NCI-H524 treated with DMSO at 0.1 percent for 48 hours (cell line): Measurements from ENCODE around the gene RNF17.
"Not testable (repeated sequence)": the region's sequence is repeated elsewhere in the genome, so short reads cannot be mapped to it uniquely, and the experiment has no call there.

ENCODE experiments used
- DNase-seq: peaks from one replicate; lab custom pipeline; 2025; lab: John Stamatoyannopoulos, UW

RNF17 gene, protein sequence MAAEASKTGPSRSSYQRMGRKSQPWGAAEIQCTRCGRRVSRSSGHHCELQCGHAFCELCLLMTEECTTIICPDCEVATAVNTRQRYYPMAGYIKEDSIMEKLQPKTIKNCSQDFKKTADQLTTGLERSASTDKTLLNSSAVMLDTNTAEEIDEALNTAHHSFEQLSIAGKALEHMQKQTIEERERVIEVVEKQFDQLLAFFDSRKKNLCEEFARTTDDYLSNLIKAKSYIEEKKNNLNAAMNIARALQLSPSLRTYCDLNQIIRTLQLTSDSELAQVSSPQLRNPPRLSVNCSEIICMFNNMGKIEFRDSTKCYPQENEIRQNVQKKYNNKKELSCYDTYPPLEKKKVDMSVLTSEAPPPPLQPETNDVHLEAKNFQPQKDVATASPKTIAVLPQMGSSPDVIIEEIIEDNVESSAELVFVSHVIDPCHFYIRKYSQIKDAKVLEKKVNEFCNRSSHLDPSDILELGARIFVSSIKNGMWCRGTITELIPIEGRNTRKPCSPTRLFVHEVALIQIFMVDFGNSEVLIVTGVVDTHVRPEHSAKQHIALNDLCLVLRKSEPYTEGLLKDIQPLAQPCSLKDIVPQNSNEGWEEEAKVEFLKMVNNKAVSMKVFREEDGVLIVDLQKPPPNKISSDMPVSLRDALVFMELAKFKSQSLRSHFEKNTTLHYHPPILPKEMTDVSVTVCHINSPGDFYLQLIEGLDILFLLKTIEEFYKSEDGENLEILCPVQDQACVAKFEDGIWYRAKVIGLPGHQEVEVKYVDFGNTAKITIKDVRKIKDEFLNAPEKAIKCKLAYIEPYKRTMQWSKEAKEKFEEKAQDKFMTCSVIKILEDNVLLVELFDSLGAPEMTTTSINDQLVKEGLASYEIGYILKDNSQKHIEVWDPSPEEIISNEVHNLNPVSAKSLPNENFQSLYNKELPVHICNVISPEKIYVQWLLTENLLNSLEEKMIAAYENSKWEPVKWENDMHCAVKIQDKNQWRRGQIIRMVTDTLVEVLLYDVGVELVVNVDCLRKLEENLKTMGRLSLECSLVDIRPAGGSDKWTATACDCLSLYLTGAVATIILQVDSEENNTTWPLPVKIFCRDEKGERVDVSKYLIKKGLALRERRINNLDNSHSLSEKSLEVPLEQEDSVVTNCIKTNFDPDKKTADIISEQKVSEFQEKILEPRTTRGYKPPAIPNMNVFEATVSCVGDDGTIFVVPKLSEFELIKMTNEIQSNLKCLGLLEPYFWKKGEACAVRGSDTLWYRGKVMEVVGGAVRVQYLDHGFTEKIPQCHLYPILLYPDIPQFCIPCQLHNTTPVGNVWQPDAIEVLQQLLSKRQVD (N-terminal part only)

GRCh38 chr13:24763596-24764275 lies at the start of gene RNF17:
TSS of gene RNF17 (plus strand) at chr13:24764169. CDS start at chr13:24764204, 35 bp downstream.
- DNase-seq: no peak

DNA sequence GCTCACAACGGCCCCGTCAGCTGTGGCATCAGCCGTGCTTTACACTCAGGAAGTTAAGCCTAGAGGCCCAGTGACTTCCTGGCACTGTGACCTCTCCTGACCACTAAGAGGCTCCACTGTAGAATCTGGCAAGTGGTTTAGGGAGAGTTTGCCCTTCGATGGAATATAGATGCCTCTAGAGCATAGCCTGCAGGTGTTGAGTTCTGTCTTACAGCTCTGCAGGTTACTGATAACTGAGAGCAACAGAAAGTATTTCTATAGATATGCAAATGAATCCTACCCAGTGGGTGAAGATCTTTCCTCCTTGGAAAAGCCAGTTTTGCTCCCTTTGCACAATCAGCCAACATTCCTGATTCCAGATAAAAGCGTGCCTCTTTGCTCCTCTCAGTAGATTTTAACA lies 48.0 kb upstream of the RNF17 start:
- DNase-seq: no peak

DNA sequence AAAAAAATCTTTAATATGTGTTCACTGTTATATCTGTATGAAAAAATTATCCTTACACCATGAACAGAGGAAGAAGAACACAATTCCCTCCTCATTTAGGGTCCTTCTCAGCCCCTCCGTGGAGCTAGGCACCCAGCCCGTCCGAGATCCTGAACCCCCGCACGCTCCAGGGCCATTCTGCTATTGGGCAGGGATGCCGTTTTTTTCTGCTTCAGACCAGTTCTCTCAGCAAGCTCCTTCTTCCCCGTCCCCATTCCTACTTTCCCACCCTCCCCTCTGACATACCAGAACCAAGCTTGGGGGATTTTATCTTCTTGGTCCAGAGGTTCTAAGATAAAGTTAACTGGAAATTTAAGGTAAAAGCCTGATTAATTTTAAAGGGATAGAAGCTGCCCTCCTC lies 47.5 kb upstream of the RNF17 start:
- no peak for DNase-seq

GRCh38 chr13:24717217-24717616 lies 46.8 kb upstream of the RNF17 start:
- no peak for DNase-seq

DNA sequence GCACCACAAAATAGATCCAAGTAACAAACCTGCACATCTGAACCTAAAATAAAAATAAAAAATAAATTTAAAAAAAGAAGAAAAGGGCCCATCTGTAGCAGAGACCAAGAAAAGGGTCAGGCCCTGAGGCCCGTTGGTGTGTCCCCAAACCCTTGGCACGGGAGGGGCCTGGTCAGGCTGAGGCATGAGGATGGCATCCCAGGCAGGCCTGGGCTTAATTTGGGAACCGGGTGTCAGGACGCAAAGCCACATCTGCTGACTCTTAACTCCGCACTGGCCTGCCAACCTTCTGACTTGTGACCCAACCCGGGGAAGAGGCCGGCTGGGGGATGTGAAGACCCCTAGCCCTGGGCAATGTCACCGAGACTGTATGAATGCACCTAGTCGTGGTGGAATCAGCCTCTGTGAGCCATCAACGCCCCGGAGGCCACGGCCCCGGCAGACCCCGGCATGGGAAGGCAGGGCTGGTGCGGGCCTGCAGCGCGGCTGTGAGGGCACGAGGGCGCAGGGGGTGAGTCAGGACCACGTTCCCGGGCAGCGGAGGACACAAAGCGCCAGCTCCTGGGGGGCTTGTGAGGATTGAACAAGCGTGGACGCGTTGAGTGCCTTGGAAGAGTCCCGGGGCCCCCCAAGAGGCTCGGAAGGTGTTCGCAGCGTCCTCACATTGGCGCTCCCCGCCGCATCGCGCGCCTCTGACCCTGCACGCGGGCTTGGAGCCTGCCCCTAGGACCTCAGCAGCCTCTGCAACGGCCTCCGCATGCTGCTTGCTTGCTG lies 45.6 kb upstream of the RNF17 start:
- DNase-seq: no peak

DNA sequence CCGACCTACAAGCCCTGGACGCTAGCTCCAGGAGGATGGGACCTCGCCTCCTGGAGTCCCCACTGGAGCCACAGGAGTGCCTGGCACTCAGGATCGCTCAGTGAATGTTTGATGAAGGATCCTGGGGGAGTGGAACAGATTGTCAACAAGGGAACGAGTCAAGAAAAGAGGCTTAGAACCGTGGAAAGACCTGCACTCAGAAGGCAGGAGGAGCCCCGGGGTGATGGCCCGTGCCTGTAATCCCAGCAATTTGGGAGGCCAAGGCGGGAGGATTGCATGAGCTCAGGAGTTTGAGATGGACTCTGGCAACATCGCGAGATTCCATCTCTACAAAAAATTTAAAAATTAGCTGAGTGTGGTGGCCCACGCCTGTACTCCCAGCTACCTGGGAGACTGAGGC lies 44.8 kb upstream of the RNF17 start:
- DNase-seq: no peak

DNA sequence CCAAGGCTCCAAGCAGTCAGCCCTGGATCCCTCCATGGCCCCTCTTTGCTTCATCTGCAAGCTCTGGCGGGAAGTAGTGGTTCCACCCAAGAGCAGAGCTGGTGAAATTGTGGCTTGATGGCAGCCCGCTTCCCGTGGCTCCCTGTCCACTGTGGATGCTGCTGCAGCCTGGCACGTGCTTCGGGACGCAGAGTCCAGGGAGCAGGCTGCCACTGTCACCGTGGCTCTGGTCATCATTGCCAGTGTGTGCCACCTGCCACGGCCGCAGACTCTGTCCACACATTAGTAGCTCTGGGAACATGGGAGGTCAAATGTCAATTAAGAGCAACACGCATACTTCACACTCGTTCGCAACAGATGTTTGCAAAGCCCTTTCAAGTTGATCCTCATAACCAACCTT lies 40.8 kb upstream of the RNF17 start:
- no peak for DNase-seq

- DNase-seq: no peak
Measured at GRCh38 chr13:24724714-24725113, 39.3 kb upstream of the RNF17 start.

- DNase-seq: peak; percentile 19
Measured at GRCh38 chr13:24725379-24725778, 38.6 kb upstream of the RNF17 start.

- DNase-seq: peak; percentile 21
Measured at GRCh38 chr13:24727731-24728601, 36.0 kb upstream of the RNF17 start.

- DNase-seq: not testable (repeated sequence)
Measured at GRCh38 chr13:24730873-24731567, 32.9 kb upstream of the RNF17 start.

- no peak for DNase-seq
Measured at GRCh38 chr13:24734950-24735349, 29.0 kb upstream of the RNF17 start.

- no peak for DNase-seq
Measured at GRCh38 chr13:24737042-24737441, 26.9 kb upstream of the RNF17 start.

- DNase-seq: no peak
Measured at GRCh38 chr13:24738366-24738847, 25.6 kb upstream of the RNF17 start.

- no peak for DNase-seq
Measured at GRCh38 chr13:24740014-24740890, 23.7 kb upstream of the RNF17 start.

- no peak for DNase-seq
Measured at GRCh38 chr13:24741016-24741662, 22.8 kb upstream of the RNF17 start.

DNA sequence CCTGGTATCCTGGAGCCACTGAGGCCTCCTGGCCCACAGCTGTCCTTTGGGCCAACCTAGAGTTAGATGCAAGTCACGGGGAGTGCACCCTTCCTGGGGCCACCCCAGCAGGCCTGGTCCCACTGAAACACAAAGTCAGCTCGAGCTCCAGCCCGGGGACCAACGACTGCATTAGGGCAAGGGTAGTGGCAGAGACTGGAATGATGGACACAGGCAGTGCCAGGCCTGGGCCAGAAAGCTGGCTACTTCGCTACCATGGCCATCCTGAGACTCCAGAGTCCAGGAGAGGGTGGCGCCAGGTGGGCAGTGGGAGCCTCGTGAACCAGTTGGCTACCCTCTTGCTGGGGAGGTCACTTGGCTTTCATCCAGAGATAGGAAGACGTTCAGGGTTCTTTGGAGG lies 22.2 kb upstream of the RNF17 start:
- no peak for DNase-seq
